GM12878 (cell line): ENCODE measurements around the gene NPAS3. TPM values are rescaled to one million over a fixed set of nuclear protein-coding genes. Genes with fewer than 3 reads are reported as not detected.

Source experiments
- ATAC-seq: fragments of 200-7000 bp; cut with Tn5 transposase; 3 replicates; pipeline ENCODE4 v1.9.1; 2020; ENCODE audit warnings: mild to moderate bottlenecking, moderate library complexity
- BruUV-seq: library from RNA; stranded (reverse); fragments of 400-500 nt; replicated peaks from 2 replicates; lab custom pipeline; 2021; lab: Mats Ljungman, UMichigan
- CTCF ChIA-PET: fragments of 300-600 bp; sonication (Branson Sonifier 250); formaldehyde crosslinking; extraction: SDS; loops from one replicate; lab custom pipeline; 2021; ENCODE audit warnings: inconsistent platforms; lab: Yijun Ruan, JAX
- POLR2A ChIA-PET: fragments of 350-600 bp; formaldehyde crosslinking; extraction: SDS; loops from one replicate; lab custom pipeline; 2021; ENCODE audit warnings: inconsistent platforms; lab: Charles Lee
- RAD21 ChIA-PET: fragments of 300-600 bp; sonication (Branson Sonifier 250); formaldehyde crosslinking; loops from one replicate; lab custom pipeline; 2023; ENCODE audit warnings: antibody characterized with exemption; ENCODE audit not compliant: unreplicated experiment; lab: Charles Lee
- SMC1A ChIA-PET: fragments of 300-600 bp; sonication (Branson Sonifier 250); formaldehyde crosslinking; loops from one replicate; lab custom pipeline; 2023; ENCODE audit not compliant: unreplicated experiment, uncharacterized antibody; lab: Charles Lee
- DNase-seq: peaks from one replicate; pipeline ENCODE4 v3.0.0-alpha.2; 2011; ENCODE audit warnings: low read depth, low spot score
- FAIRE-seq: peaks from 3 replicates; lab custom pipeline; 2011; peaks lifted over from hg19 to GRCh38; lab: Jason Lieb, UNC
- H2AFZ ChIP-seq: 2 replicates; pipeline ENCODE4 v1.6.0; 2011; ENCODE audit warnings: low read depth, low read length, control low read depth; ENCODE audit not compliant: control insufficient read depth
- H3K27ac ChIP-seq: 2 replicates; pipeline ENCODE4 v1.5.1; 2011; ENCODE audit warnings: control low read depth; ENCODE audit not compliant: control insufficient read depth, insufficient read depth
- H3K27me3 ChIP-seq, 2 experiments: replicated peaks in 1 of 2; 2 replicates each; pipeline versions ENCODE4 v1.6.0 to v1.6.1; 2011; ENCODE audit warnings: low read length in 1 of 2; ENCODE audit not compliant: control insufficient read depth in 2 of 2, insufficient read depth in 2 of 2
- H3K36me3 ChIP-seq, 2 experiments: 2 replicates each; pipeline ENCODE4 v1.5.1; 2011; ENCODE audit warnings: low read length in 1 of 2; ENCODE audit not compliant: control insufficient read depth in 2 of 2, insufficient read depth in 2 of 2
- H3K4me1 ChIP-seq: 2 replicates; pipeline ENCODE4 v1.6.1; 2011; ENCODE audit warnings: mild to moderate bottlenecking, low read length, moderate library complexity, mixed read lengths; ENCODE audit not compliant: control insufficient read depth, insufficient read depth
- H3K4me2 ChIP-seq: 2 replicates; pipeline ENCODE4 v1.6.0; 2011; ENCODE audit warnings: control low read depth; ENCODE audit not compliant: control insufficient read depth, insufficient read depth
- H3K4me3 ChIP-seq: fragments of 200-600 bp; sonication (generic); 2 replicates; pipeline ENCODE4 v1.5.1; 2016
- H3K79me2 ChIP-seq: 2 replicates; pipeline ENCODE4 v1.6.0; 2011; ENCODE audit warnings: low read length; ENCODE audit not compliant: control insufficient read depth, insufficient read depth
- H3K9ac ChIP-seq: 2 replicates; pipeline ENCODE4 v1.8.0; 2011; ENCODE audit warnings: low read length, control low read depth, mixed read lengths; ENCODE audit not compliant: control insufficient read depth, insufficient read depth
- H3K9me3 ChIP-seq: replicated peaks from 3 replicates; pipeline ENCODE4 v1.5.1; 2011; ENCODE audit warnings: mild to moderate bottlenecking, low read length; ENCODE audit not compliant: control insufficient read depth, insufficient read depth
- H4K20me1 ChIP-seq: 2 replicates; pipeline ENCODE4 v1.6.0; 2011; ENCODE audit not compliant: control insufficient read depth, insufficient read depth
- BMI1 ChIP-seq: fragments of 450-650 bp; IDR thresholded peaks from 2 replicates; pipeline ENCODE4 v1.6.1; 2016; ENCODE audit warnings: mild to moderate bottlenecking, moderate library complexity, borderline replicate concordance
- EP300 ChIP-seq, 2 experiments: fragments of 150-350 bp in 1 of 2; IDR thresholded peaks; 2 replicates each; pipeline ENCODE4 v1.6.1; 2011 to 2012; ENCODE audit warnings: low read depth in 2 of 2, low read length in 2 of 2, borderline replicate concordance in 1 of 2, improper control_type of control experiment in 1 of 2, inconsistent platforms in 1 of 2; ENCODE audit not compliant: control insufficient read depth in 1 of 2
- ESRRA ChIP-seq: IDR thresholded peaks from 2 replicates; pipeline ENCODE4 v1.6.1; 2012; ENCODE audit warnings: mild to moderate bottlenecking, low read length, improper control_type of control experiment
- FOXM1 ChIP-seq: IDR thresholded peaks from 2 replicates; pipeline ENCODE4 v1.6.1; 2012; ENCODE audit warnings: low read depth, mild to moderate bottlenecking, inconsistent platforms, low read length, moderate library complexity
- MTA2 ChIP-seq: fragments of 450-650 bp; IDR thresholded peaks from 2 replicates; pipeline ENCODE4 v1.6.1; 2016; ENCODE audit warnings: low read depth, mild to moderate bottlenecking, moderate library complexity
- PAX8 ChIP-seq: fragments of 450-650 bp; IDR thresholded peaks from 2 replicates; pipeline ENCODE4 v1.6.1; 2017; ENCODE audit warnings: mild to moderate bottlenecking, moderate library complexity
- PML ChIP-seq: IDR thresholded peaks from 2 replicates; pipeline ENCODE4 v1.6.1; 2012; ENCODE audit warnings: low read length, inconsistent platforms
- RFX5 ChIP-seq: IDR thresholded peaks from 2 replicates; pipeline ENCODE4 v1.6.1; 2011; ENCODE audit warnings: low read depth, low read length, improper control_type of control experiment
- ZNF217 ChIP-seq: fragments of 450-650 bp; IDR thresholded peaks from 2 replicates; pipeline ENCODE4 v1.6.1; 2017; ENCODE audit warnings: antibody characterized with exemption, mild to moderate bottlenecking
- ZNF384 ChIP-seq: IDR thresholded peaks from 2 replicates; pipeline ENCODE4 v1.6.1; 2012; ENCODE audit warnings: low read depth, mild to moderate bottlenecking, low read length, improper control_type of control experiment, borderline replicate concordance
- WGBS: methylation state at CpG from one replicate; pipeline ENCODE4 v1.1.6; 2016; ENCODE audit warnings: low lambda C conversion rate; ENCODE audit not compliant: insufficient replicate concordance, insufficient coverage; ENCODE audit errors: missing lambda C conversion rate; 5-methylcytosine and 5-hydroxymethylcytosine counted together
- in situ Hi-C: fragments of 300-500 bp; cut with MboI; formaldehyde crosslinking; loops from 9 replicates; pipeline ENCODE4 v1.14.3; 2018; ENCODE audit warnings: mixed read lengths
- intact Hi-C: fragments of 100-400 bp; cut with micrococcal nuclease; formaldehyde crosslinking; loops from one replicate; pipeline ENCODE4 v1.14.2; 2022; ENCODE audit not compliant: unreplicated experiment
- polyA plus RNA-seq, 11 experiments: library from polyadenylated mRNA; depleted of rRNA in 4 of 11; unstranded in 6 of 11; stranded (reverse) in 5 of 11; fragments of >200 nt; fragmentation: Nextera tagmentation in 4 of 11; fragmentation: Illumina TruSeq in 1 of 11; extraction: Ambion mirVana in 4 of 11; extraction: Trizol in 1 of 11; gene quantifications; 1 replicate in 1 of 11; 2 replicates in 10 of 11; pipeline versions ENCODE4 v1.2.1 to v1.2.3, GENCODE V29; 2011 to 2016; ENCODE audit warnings: inconsistent platforms in 2 of 11, missing spikeins in 2 of 11, low read depth in 1 of 11
- total RNA-seq, 4 experiments: library from RNA; depleted of rRNA in 3 of 4; stranded (reverse); fragments of >200 nt in 3 of 4; fragmentation: Illumina TruSeq in 1 of 4; extraction: Trizol in 1 of 4; gene quantifications; 2 replicates each; pipeline versions ENCODE4 v1.2.1 to v1.2.3, GENCODE V29; 2013 to 2021
- TF ChIP-seq, protein P1 (sequence below): fragments of 450-650 bp; formaldehyde crosslinking; IDR thresholded peaks from 2 replicates; pipeline ENCODE4 v1.4.0; 2022; ENCODE audit warnings: mild to moderate bottlenecking, moderate library complexity

The NPAS3 gene
- total and polyA plus RNA-seq, 10 of the 15 experiments (the other 5 are each of a cell fraction or from before 2014, with no cell fraction given) = under 0.01 to 2.7 (median 0.03) TPM; not detected in 6

DNA sequence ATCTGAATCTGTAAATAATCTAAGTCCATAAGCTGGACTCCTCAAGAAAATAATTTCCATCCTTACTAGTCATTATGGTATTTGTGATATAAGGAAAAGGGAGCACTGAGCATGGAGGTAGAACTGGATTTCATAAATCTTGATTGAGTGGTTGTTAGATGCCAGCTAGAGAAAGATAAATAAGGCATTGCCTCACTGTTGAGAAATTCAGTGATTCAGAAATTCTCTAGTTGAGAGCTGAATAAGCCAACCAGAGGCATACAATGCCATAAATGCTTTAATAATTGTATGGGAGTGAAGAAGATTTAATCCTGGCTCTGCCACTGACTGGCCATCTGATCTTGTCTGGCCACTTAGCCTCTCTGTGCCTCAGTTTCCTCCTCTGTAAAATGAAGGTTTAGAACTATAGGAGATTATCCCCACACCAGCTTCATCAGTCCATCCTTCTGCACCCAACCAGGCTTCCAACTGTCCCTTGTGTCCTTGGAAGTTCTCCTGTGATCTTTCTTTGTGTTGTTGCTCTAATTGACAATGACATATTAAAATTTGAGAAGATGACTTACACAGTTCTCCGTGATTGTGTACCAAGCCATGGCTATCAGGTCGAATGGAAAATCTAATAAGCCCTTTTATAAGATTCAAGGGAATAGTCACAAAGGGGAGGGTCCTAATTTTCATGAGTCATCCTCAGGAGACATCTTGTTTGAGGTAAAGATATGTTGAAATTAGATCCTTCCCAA, 617.9 kb downstream of the NPAS3 start:
- ATAC-seq = no peak
- ChIA-PET CTCF (interaction anchor here (0.8 to 0.9 kb wide), 2 partner anchors 9 to 17 kb away, joined by 3 read pairs; no protein-coding TSS in a partner anchor), POLR2A (interaction anchor here (1.1 to 7.9 kb wide), 5 partner anchors 7 to 25 kb away, joined by 3 to 81 read pairs (median 5); no protein-coding TSS in a partner anchor), SMC1A (interaction anchor here (1.0 to 6.7 kb wide), 12 partner anchors 9 to 96 kb away, joined by 3 to 36 read pairs (median 4); no protein-coding TSS in a partner anchor), RAD21 (interaction anchor here (0.7 to 12.9 kb wide), 3 partner anchors 9 to 23 kb away, joined by 3 to 176 read pairs (median 3); no protein-coding TSS in a partner anchor)
- no peaks in the 10 kb centered on the region for H3K9me3 ChIP-seq
- WGBS = 30% methylated on average over 2 of the region's 2 CpGs
- BruUV-seq = no TSS peak
- no peak overlapping the region for H3K9ac ChIP-seq
- no peak overlapping the region for H3K27ac ChIP-seq
- H3K4me2 ChIP-seq = no peak overlapping the region
- no peaks in the 10 kb centered on the region for H3K4me1 ChIP-seq
- intact Hi-C loops = no loop called here
- H2AFZ ChIP-seq = no peak overlapping the region
- no peaks in the 10 kb centered on the region for H4K20me1 ChIP-seq
- no peak for TF ChIP-seq ESRRA
- no peak for TF ChIP-seq PML
- no peaks in the 10 kb centered on the region for H3K79me2 ChIP-seq
- in situ Hi-C loops = no loop called here
- H3K36me3 ChIP-seq = no peaks in the 10 kb centered on the region
- no peak for FAIRE-seq
- peaks cover 0 to 3% of the 10 kb centered on the region in 2 experiments; a peak in 1 of 4 replicates for H3K27me3 ChIP-seq
- no peak overlapping the region for H3K4me3 ChIP-seq
- no peak for DNase-seq

DNA sequence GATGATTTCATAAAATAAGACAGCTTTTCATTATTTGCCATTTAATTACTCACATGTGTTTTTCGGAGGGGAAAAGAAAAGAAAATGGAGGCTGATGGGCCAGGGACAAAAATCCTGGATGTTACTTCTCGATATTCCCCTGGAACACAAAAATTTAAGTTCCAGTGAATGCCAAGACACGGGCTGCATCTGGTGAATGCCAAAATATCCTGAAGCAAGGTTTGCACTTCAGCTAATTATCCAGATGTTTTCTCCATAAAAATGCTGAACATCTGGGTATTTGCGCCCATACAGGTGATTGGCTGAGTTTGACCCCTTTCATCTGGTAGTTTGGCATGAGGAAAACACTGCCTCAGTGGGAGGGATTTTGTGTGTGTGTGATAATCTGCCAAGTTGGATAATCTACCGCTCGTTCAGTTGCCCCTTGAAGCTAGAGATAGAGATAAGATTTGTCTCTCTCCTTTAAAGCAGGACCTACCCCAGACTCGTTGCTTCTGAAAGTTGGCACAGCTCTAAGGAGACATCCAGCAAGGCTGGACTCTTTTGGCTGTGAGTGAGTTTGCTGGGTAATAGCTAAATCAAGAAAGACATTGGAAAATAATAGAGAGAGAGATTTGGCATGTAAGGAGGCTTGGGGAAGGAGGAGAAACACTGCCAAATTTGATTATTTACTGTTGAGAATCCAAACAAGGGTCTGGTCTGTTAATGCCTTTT, 622.2 kb downstream of the NPAS3 start:
- H3K27me3 ChIP-seq = peaks cover 0 to 3% of the 10 kb centered on the region in 2 experiments; a peak in 1 of 4 replicates
- no peak overlapping the region for H3K4me2 ChIP-seq
- DNase-seq = no peak
- POLR2A ChIA-PET = interaction anchor here (0.9 to 11.2 kb wide), 7 partner anchors 8 to 115 kb away, joined by 3 to 105 read pairs (median 69); no protein-coding TSS in a partner anchor
- ATAC-seq = no peak
- RAD21 ChIA-PET = interaction anchor here (0.9 to 18.6 kb wide), 10 partner anchors 10 to 232 kb away, joined by 3 to 279 read pairs (median 5); no protein-coding TSS in a partner anchor
- no peak overlapping the region for H3K4me3 ChIP-seq
- no peaks in the 10 kb centered on the region for H3K79me2 ChIP-seq
- FAIRE-seq = no peak
- H3K9me3 ChIP-seq = no peaks in the 10 kb centered on the region
- no TSS peak for BruUV-seq
- 40% methylated on average over 7 of the region's 7 CpGs for WGBS
- no peak overlapping the region for H3K9ac ChIP-seq
- in situ Hi-C loops (no loop called here), intact Hi-C loops (no loop called here)
- H2AFZ ChIP-seq = no peak overlapping the region
- no peaks in the 10 kb centered on the region for H3K36me3 ChIP-seq
- CTCF ChIA-PET = interaction anchor here (0.9 to 7.0 kb wide), 7 partner anchors 10 to 86 kb away, joined by 3 to 50 read pairs (median 4); no protein-coding TSS in a partner anchor
- H3K27ac ChIP-seq = no peak overlapping the region
- SMC1A ChIA-PET = interaction anchor here (0.6 to 12.9 kb wide), 15 partner anchors 9 to 536 kb away, joined by 3 to 271 read pairs (median 5); no protein-coding TSS in a partner anchor
- no peaks in the 10 kb centered on the region for H4K20me1 ChIP-seq
- H3K4me1 ChIP-seq = no peaks in the 10 kb centered on the region
- TF ChIP-seq FOXM1 = no peak
- TF ChIP-seq ZNF217 = no peak
- TF ChIP-seq RFX5 = no peak
- TF ChIP-seq ZNF384 = no peak
- no peak for TF ChIP-seq EP300 (IDR thresholded peaks at IDR 0.05; ENCODE audit: borderline replicate concordance in 1 of 2, control insufficient read depth in 1 of 2, low read depth in 2 of 2, low read length in 2 of 2)
- TF ChIP-seq, protein P1, sequence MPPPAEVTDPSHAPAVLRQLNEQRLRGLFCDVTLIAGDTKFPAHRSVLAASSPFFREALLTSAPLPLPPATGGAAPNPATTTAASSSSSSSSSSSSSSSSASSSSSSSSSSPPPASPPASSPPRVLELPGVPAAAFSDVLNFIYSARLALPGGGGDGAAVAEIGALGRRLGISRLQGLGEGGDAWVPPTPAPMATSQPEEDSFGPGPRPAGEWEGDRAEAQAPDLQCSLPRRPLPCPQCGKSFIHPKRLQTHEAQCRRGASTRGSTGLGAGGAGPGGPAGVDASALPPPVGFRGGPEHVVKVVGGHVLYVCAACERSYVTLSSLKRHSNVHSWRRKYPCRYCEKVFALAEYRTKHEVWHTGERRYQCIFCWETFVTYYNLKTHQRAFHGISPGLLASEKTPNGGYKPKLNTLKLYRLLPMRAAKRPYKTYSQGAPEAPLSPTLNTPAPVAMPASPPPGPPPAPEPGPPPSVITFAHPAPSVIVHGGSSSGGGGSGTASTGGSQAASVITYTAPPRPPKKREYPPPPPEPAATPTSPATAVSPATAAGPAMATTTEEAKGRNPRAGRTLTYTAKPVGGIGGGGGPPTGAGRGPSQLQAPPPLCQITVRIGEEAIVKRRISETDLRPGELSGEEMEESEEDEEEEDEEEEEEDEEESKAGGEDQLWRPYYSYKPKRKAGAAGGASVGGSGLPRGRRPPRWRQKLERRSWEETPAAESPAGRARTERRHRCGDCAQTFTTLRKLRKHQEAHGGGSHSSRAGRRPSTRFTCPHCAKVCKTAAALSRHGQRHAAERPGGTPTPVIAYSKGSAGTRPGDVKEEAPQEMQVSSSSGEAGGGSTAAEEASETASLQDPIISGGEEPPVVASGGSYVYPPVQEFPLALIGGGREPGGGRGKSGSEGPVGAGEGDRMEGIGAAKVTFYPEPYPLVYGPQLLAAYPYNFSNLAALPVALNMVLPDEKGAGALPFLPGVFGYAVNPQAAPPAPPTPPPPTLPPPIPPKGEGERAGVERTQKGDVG (CRISPR knock-in tag) = no peak
- TF ChIP-seq MTA2 = no peak
- TF ChIP-seq BMI1 = no peak
- no peak for TF ChIP-seq PAX8
